Right lobe of liver (tissue), 4 donors: ENCODE results near the gene MCTP1.

Experiments used
- POLR2A ChIP-seq: fragments of 450-650 bp; IDR thresholded peaks from one replicate; pipeline ENCODE4 v1.6.1; 2017; ENCODE audit warnings: antibody characterized with exemption, mild to moderate bottlenecking
- TF ChIP-seq, protein P1 (sequence below), 4 donors: fragments of 200-600 bp in 3 of 4; fragments of 450-650 bp in 1 of 4; IDR thresholded peaks; one replicate each; pipeline versions ENCODE4 v1.5.1 to v1.8.0; 2016 to 2022; ENCODE audit warnings: antibody characterized with exemption in 4 of 4, mild to moderate bottlenecking in 2 of 4
- donor health status: DM: no; HTN: no; CAD: no.
- donor health status: DM: no; HTN: no; CAD: no.
- donor health status: DM: no; HTN: yes; CAD: no.

DNA sequence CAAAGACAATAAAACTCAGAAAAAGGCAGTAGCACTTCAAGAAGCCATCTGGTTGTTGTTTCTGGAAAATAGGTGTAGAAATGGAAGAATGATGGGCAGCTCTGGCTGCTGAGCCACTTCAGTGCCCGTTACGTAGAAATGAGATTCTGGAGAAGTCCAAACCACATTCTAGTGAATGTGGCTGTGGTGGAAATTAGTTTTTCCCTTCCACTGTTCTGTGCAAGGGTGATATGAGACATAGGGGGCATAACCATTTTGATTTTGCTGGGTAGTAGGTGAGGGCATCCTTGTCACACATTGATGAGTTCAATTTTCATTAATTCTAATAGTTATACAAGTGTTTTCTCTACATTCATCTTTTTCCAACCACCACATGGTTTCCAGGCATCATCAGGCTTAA is 275.1 kb downstream of the MCTP1 start:
- TF ChIP-seq, protein P1, sequence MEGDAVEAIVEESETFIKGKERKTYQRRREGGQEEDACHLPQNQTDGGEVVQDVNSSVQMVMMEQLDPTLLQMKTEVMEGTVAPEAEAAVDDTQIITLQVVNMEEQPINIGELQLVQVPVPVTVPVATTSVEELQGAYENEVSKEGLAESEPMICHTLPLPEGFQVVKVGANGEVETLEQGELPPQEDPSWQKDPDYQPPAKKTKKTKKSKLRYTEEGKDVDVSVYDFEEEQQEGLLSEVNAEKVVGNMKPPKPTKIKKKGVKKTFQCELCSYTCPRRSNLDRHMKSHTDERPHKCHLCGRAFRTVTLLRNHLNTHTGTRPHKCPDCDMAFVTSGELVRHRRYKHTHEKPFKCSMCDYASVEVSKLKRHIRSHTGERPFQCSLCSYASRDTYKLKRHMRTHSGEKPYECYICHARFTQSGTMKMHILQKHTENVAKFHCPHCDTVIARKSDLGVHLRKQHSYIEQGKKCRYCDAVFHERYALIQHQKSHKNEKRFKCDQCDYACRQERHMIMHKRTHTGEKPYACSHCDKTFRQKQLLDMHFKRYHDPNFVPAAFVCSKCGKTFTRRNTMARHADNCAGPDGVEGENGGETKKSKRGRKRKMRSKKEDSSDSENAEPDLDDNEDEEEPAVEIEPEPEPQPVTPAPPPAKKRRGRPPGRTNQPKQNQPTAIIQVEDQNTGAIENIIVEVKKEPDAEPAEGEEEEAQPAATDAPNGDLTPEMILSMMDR (IDR thresholded peaks at IDR 0.05), result no peak
- TF ChIP-seq POLR2A, result no peak
